Measurements from ENCODE around the gene CCNL2. TPM values are rescaled to one million over a fixed set of nuclear protein-coding genes. Genes with fewer than 3 reads are reported as not detected.

The CCNL2 gene
- polyA plus RNA-seq, 4 donors: 71.9 to 224 (median 198) TPM

Other genes with a start within 250 kb of the CCNL2 start
- under 1 TPM in 2 of 4 donors, not detected in 2; 0.21 to 0.36 TPM for gene TTLL10, start 225.5 kb downstream of the CCNL2 start, polyA plus RNA-seq
- 1 to 10 TPM in 2 of 4 donors, under 1 TPM in 1, not detected in 1; 0.47 to 5.9 (median 1.8) TPM for gene TNFRSF18, start 192.7 kb downstream of the CCNL2 start, polyA plus RNA-seq
- 1 to 10 TPM in 3 of 4 donors, not detected in 1; 1.2 to 3.5 (median 3.1) TPM for gene TNFRSF4, start 185.2 kb downstream of the CCNL2 start, polyA plus RNA-seq
- 100 to 1,000 TPM in 3 of 4 donors, 10 to 100 TPM in 1; 91.2 to 190 (median 151) TPM for gene SDF4, start 167.3 kb downstream of the CCNL2 start, polyA plus RNA-seq
- gene B3GALT6, start 167.1 kb downstream of the CCNL2 start, polyA plus RNA-seq: 10 to 100 TPM in 2 of 4 donors, 1 to 10 TPM in 2; 2.7 to 13.7 (median 6.8) TPM
- 100 to 1,000 TPM in 2 of 4 donors, 10 to 100 TPM in 2; 10.6 to 203 (median 98.5) TPM for gene C1QTNF12, start 152.6 kb downstream of the CCNL2 start, polyA plus RNA-seq
- 10 to 100 TPM; 45.9 to 67.0 (median 60.7) TPM for gene UBE2J2, start 125.5 kb downstream of the CCNL2 start, polyA plus RNA-seq
- gene SCNN1D, start 118.9 kb downstream of the CCNL2 start, polyA plus RNA-seq: 10 to 100 TPM in 2 of 4 donors, 1 to 10 TPM in 2; 5.2 to 37.1 (median 17.2) TPM
- 10 to 100 TPM; 28.6 to 71.1 (median 50.6) TPM for gene ACAP3, start 91.4 kb downstream of the CCNL2 start, polyA plus RNA-seq
- gene PUSL1, start 90.7 kb downstream of the CCNL2 start, polyA plus RNA-seq: 10 to 100 TPM; 15.0 to 22.7 (median 18.4) TPM
- 100 to 1,000 TPM in 3 of 4 donors, 10 to 100 TPM in 1; 94.9 to 331 (median 186) TPM for gene INTS11, start 74.7 kb downstream of the CCNL2 start, polyA plus RNA-seq
- 10 to 100 TPM; 18.5 to 71.3 (median 45.1) TPM for gene CPTP, start 74.5 kb downstream of the CCNL2 start, polyA plus RNA-seq
- under 1 TPM; 0.33 to 0.99 (median 0.63) TPM for gene TAS1R3, start 68.1 kb downstream of the CCNL2 start, polyA plus RNA-seq
- 10 to 100 TPM; 46.7 to 88.8 (median 61.3) TPM for gene DVL1, start 49.9 kb downstream of the CCNL2 start, polyA plus RNA-seq
- 100 to 1,000 TPM in 1 of 4 donors, 10 to 100 TPM in 1, 1 to 10 TPM in 2; 2.7 to 538 (median 14.7) TPM for gene MXRA8, start 40.8 kb downstream of the CCNL2 start, polyA plus RNA-seq
- 100 to 1,000 TPM in 3 of 4 donors, 10 to 100 TPM in 1; 88.1 to 382 (median 297) TPM for gene AURKAIP1, start 24.1 kb downstream of the CCNL2 start, polyA plus RNA-seq
- 100 to 1,000 TPM; 135 to 221 (median 167) TPM for gene MRPL20, start 8.0 kb upstream of the CCNL2 start, polyA plus RNA-seq
- 1 to 10 TPM; 1.1 to 1.7 (median 1.5) TPM for gene ANKRD65, start 21.9 kb upstream of the CCNL2 start, polyA plus RNA-seq
- gene VWA1, start 36.4 kb upstream of the CCNL2 start, polyA plus RNA-seq: 100 to 1,000 TPM in 1 of 4 donors, 10 to 100 TPM in 1, 1 to 10 TPM in 1, under 1 TPM in 1; 0.67 to 122 (median 6.9) TPM
- gene ATAD3C, start 50.4 kb upstream of the CCNL2 start, polyA plus RNA-seq: 1 to 10 TPM in 1 of 4 donors, under 1 TPM in 2, not detected in 1; 0.27 to 1.5 (median 0.66) TPM
- 10 to 100 TPM; 17.4 to 34.5 (median 19.4) TPM for gene ATAD3B, start 72.4 kb upstream of the CCNL2 start, polyA plus RNA-seq
- gene ATAD3A, start 112.8 kb upstream of the CCNL2 start, polyA plus RNA-seq: 10 to 100 TPM; 16.8 to 42.1 (median 25.0) TPM
- 1 to 10 TPM in 3 of 4 donors, not detected in 1; 1.6 to 3.7 (median 1.6) TPM for gene TMEM240, start 141.3 kb upstream of the CCNL2 start, polyA plus RNA-seq
- gene SSU72, start 175.5 kb upstream of the CCNL2 start, polyA plus RNA-seq: 100 to 1,000 TPM in 3 of 4 donors, 10 to 100 TPM in 1; 83.9 to 140 (median 124) TPM
- gene FNDC10, start 200.8 kb upstream of the CCNL2 start, polyA plus RNA-seq: 1 to 10 TPM in 2 of 4 donors, under 1 TPM in 2; 0.54 to 2.9 (median 1.5) TPM
- gene MIB2, start 216.2 kb upstream of the CCNL2 start, polyA plus RNA-seq: 100 to 1,000 TPM in 2 of 4 donors, 10 to 100 TPM in 2; 44.7 to 213 (median 116) TPM
- 10 to 100 TPM in 1 of 4 donors, 1 to 10 TPM in 3; 1.2 to 16.5 (median 3.6) TPM for gene MMP23B, start 232.8 kb upstream of the CCNL2 start, polyA plus RNA-seq